HL-60 (cell line): ENCODE results near the gene ZFHX3.
A peak's percentile ranks its signal among the peaks of the same experiment; 100 is the strongest.

ENCODE experiments used
- DNase-seq, 2 experiments: peaks; one replicate each; pipeline ENCODE4 v3.0.0-alpha.2; 2010 to 2020; ENCODE audit warnings: low read depth in 1 of 2, low spot score in 1 of 2
- H3K27ac ChIP-seq: fragments of 250-450 bp; sonication (Bioruptor Pico); replicated peaks from 2 replicates; pipeline ENCODE4 v1.5.1; 2020; ENCODE audit warnings: mild to moderate bottlenecking, moderate library complexity
- H3K27me3 ChIP-seq: fragments of 250-450 bp; sonication (Bioruptor Pico); 2 replicates; pipeline ENCODE4 v1.5.1; 2021; ENCODE audit warnings: mild to moderate bottlenecking, moderate library complexity; ENCODE audit not compliant: insufficient read depth, poor library complexity, severe bottlenecking
- H3K4me3 ChIP-seq: replicated peaks from 2 replicates; pipeline ENCODE4 v1.5.1; 2011; ENCODE audit warnings: mild to moderate bottlenecking, control low read depth, low read length; ENCODE audit not compliant: insufficient read depth
- CTCF ChIP-seq: IDR thresholded peaks from one replicate; pipeline ENCODE4 v1.5.1; 2011; ENCODE audit warnings: low read length, control low read depth, inconsistent platforms; ENCODE audit not compliant: insufficient read depth
- GABPA ChIP-seq: IDR thresholded peaks from 2 replicates; pipeline ENCODE4 v1.6.1; 2012; ENCODE audit warnings: low read depth
- POLR2AphosphoS5 ChIP-seq: IDR thresholded peaks from 2 replicates; pipeline ENCODE4 v1.6.1; 2012; ENCODE audit warnings: low read depth
- SPI1 ChIP-seq: IDR thresholded peaks from 2 replicates; pipeline ENCODE4 v1.6.1; 2012; ENCODE audit warnings: low read depth, mild to moderate bottlenecking, borderline replicate concordance
- TF ChIP-seq, protein P1 (sequence below): IDR thresholded peaks from 2 replicates; pipeline ENCODE4 v1.6.1; 2012; ENCODE audit warnings: low read depth; ENCODE audit not compliant: insufficient replicate concordance

ZFHX3 gene

GRCh38 chr16:73064994-73065545 is 17.1 kb upstream of the ZFHX3 start:
- Histone ChIP-seq H3K27ac (no peak overlapping the region), H3K27me3 (peaks cover 56% of the 10 kb centered on the region), H3K4me3 (no peak overlapping the region)
- DNase-seq: no peak
- no peak for TF ChIP-seq GABPA
- no peak for TF ChIP-seq CTCF
- no peak for TF ChIP-seq POLR2AphosphoS5
- TF ChIP-seq, protein P1, sequence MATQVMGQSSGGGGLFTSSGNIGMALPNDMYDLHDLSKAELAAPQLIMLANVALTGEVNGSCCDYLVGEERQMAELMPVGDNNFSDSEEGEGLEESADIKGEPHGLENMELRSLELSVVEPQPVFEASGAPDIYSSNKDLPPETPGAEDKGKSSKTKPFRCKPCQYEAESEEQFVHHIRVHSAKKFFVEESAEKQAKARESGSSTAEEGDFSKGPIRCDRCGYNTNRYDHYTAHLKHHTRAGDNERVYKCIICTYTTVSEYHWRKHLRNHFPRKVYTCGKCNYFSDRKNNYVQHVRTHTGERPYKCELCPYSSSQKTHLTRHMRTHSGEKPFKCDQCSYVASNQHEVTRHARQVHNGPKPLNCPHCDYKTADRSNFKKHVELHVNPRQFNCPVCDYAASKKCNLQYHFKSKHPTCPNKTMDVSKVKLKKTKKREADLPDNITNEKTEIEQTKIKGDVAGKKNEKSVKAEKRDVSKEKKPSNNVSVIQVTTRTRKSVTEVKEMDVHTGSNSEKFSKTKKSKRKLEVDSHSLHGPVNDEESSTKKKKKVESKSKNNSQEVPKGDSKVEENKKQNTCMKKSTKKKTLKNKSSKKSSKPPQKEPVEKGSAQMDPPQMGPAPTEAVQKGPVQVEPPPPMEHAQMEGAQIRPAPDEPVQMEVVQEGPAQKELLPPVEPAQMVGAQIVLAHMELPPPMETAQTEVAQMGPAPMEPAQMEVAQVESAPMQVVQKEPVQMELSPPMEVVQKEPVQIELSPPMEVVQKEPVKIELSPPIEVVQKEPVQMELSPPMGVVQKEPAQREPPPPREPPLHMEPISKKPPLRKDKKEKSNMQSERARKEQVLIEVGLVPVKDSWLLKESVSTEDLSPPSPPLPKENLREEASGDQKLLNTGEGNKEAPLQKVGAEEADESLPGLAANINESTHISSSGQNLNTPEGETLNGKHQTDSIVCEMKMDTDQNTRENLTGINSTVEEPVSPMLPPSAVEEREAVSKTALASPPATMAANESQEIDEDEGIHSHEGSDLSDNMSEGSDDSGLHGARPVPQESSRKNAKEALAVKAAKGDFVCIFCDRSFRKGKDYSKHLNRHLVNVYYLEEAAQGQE: no peak
- no peak for TF ChIP-seq SPI1

- no peak for TF ChIP-seq POLR2AphosphoS5
- TF ChIP-seq, protein P1: no peak
- TF ChIP-seq SPI1: peak; percentile 65; the same call in 1 of the 2 replicates
- TF ChIP-seq CTCF: no peak
- H3K4me3 ChIP-seq: no peak overlapping the region
- peaks cover 61% of the 10 kb centered on the region for H3K27me3 ChIP-seq
- H3K27ac ChIP-seq: no peak overlapping the region
- DNase-seq: peak in 1 of 2 experiments; percentile 48
These were observed 16.5 kb upstream of the ZFHX3 start for GRCh38 chr16:73064212-73064993.

- no peak overlapping the region for H3K4me3 ChIP-seq
- TF ChIP-seq POLR2AphosphoS5 (no peak), SPI1 (no peak), CTCF (no peak)
- TF ChIP-seq, protein P1: no peak
- no peak overlapping the region for H3K27ac ChIP-seq
- no peak for DNase-seq
- peaks cover 61% of the 10 kb centered on the region for H3K27me3 ChIP-seq
These were observed 15.9 kb upstream of the ZFHX3 start for GRCh38 chr16:73063854-73064211.
